Neural progenitor cell (in vitro differentiated cells): ENCODE data around the gene HECTD2. TPM values are rescaled to one million over a fixed set of nuclear protein-coding genes. Genes with fewer than 3 reads are reported as not detected.
A peak's percentile ranks its signal among the peaks of the same experiment; 100 is the strongest.

ENCODE experiments used
- DNase-seq: peaks from one replicate; pipeline ENCODE4 v3.0.0-alpha.2; 2016; ENCODE audit warnings: low spot score
- H2AFZ ChIP-seq: fragments of 200-600 bp; sonication (generic); replicated peaks from 2 replicates; pipeline ENCODE4 v1.6.1; 2016; ENCODE audit warnings: antibody characterized with exemption
- H3F3A ChIP-seq: fragments of 200-600 bp; sonication (generic); 2 replicates; pipeline ENCODE4 v1.6.1; 2016; ENCODE audit warnings: antibody characterized with exemption, low read depth
- H3K27ac ChIP-seq: fragments of 200-600 bp; sonication (generic); 2 replicates; pipeline ENCODE4 v1.5.1; 2016; ENCODE audit warnings: mild to moderate bottlenecking
- H3K27me3 ChIP-seq: fragments of 200-600 bp; sonication (generic); 2 replicates; pipeline ENCODE4 v1.6.1; 2016; ENCODE audit warnings: mild to moderate bottlenecking, moderate library complexity
- H3K36me3 ChIP-seq: fragments of 200-600 bp; sonication (generic); 2 replicates; pipeline ENCODE4 v1.5.1; 2016
- H3K4me1 ChIP-seq: fragments of 200-600 bp; sonication (generic); 2 replicates; pipeline ENCODE4 v1.6.1; 2016; ENCODE audit warnings: mixed run types
- H3K4me2 ChIP-seq: fragments of 200-600 bp; sonication (generic); 2 replicates; pipeline ENCODE4 v1.6.1; 2016
- H3K4me3 ChIP-seq: fragments of 200-600 bp; sonication (generic); 2 replicates; pipeline ENCODE4 v1.5.1; 2016
- H3K79me2 ChIP-seq: fragments of 200-600 bp; sonication (generic); 2 replicates; pipeline ENCODE4 v1.6.1; 2016; ENCODE audit warnings: low read depth
- H3K9ac ChIP-seq: fragments of 200-600 bp; sonication (generic); 2 replicates; pipeline ENCODE4 v1.6.1; 2016
- H3K9me3 ChIP-seq: fragments of 200-600 bp; sonication (generic); 2 replicates; pipeline ENCODE4 v1.5.1; 2016; ENCODE audit warnings: low read depth
- H4K20me1 ChIP-seq: fragments of 200-600 bp; sonication (generic); 2 replicates; pipeline ENCODE4 v1.6.1; 2016; ENCODE audit warnings: low read depth
- H3K27ac Mint-ChIP-seq: 3 replicates; pipeline ENCODE4 v1.8.0; 2021; ENCODE audit warnings: mixed read lengths
- H3K27me3 Mint-ChIP-seq: 2 replicates; pipeline ENCODE4 v1.8.0; 2022; ENCODE audit warnings: low read depth, mild to moderate bottlenecking, inconsistent platforms, moderate library complexity, mixed read lengths; ENCODE audit not compliant: insufficient read depth
- H3K36me3 Mint-ChIP-seq: 3 replicates; pipeline ENCODE4 v1.8.0; 2021; ENCODE audit warnings: mixed read lengths
- H3K4me1 Mint-ChIP-seq: 3 replicates; pipeline ENCODE4 v1.8.0; 2021; ENCODE audit warnings: mixed read lengths
- H3K4me3 Mint-ChIP-seq: 3 replicates; pipeline ENCODE4 v1.8.0; 2021; ENCODE audit warnings: mild to moderate bottlenecking, moderate library complexity, mixed read lengths
- H3K9me3 Mint-ChIP-seq: 3 replicates; pipeline ENCODE4 v1.8.0; 2020; ENCODE audit warnings: mixed read lengths
- EZH2 ChIP-seq: fragments of 200-600 bp; sonication (generic); IDR thresholded peaks from 2 replicates; pipeline ENCODE4 v1.6.1; 2017; ENCODE audit warnings: antibody characterized with exemption, mild to moderate bottlenecking, moderate library complexity
- EZH2phosphoT487 ChIP-seq: fragments of 200-600 bp; sonication (generic); IDR thresholded peaks from 2 replicates; pipeline ENCODE4 v1.6.1; 2017; ENCODE audit warnings: antibody characterized with exemption
- total RNA-seq: library from RNA; depleted of rRNA; stranded (reverse); fragments of >200 nt; gene quantifications from 2 replicates; pipeline ENCODE4 v1.2.3, GENCODE V29; 2015; ENCODE audit warnings: low replicate concordance
- TF ChIP-seq, protein P1 (sequence below): fragments of 200-600 bp; sonication (generic); IDR thresholded peaks from 2 replicates; pipeline ENCODE4 v1.5.1; 2017; ENCODE audit warnings: antibody characterized with exemption, mild to moderate bottlenecking

Gene HECTD2
- total RNA-seq, 1 donor from 2014 or later = 51.5 TPM

DNA sequence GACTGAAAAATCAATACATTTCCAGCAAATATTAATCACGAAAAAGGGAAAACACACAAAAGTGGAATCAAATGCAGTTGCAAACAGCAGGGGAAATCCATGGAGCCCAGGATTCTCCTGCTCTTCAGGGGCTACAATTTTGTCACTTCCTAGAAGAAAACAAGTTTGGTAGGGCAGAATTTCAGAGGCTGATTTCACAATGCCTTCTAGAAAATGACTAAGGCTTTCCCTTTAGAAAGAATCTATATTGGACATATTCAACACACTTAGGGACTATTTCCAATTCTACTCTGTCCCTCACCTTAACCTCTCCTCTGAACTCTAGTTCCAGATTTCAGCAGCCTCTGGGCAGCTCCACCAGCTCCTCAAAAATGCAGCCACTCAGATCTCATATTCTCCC, 111.3 kb downstream of the HECTD2 start:
- Histone ChIP-seq H3K4me1 (no peaks in the 10 kb centered on the region), H3K79me2 (no peaks in the 10 kb centered on the region), H3K9me3 (peaks cover 6% of the 10 kb centered on the region), H3K4me3 (no peak overlapping the region), H3K27ac (no peak overlapping the region), H3K4me2 (no peak overlapping the region), H3F3A (no peaks in the 10 kb centered on the region), H3K36me3 (no peaks in the 10 kb centered on the region), H3K9ac (no peak overlapping the region), H4K20me1 (no peaks in the 10 kb centered on the region), H3K27me3 (no peaks in the 10 kb centered on the region), H2AFZ (no peak overlapping the region)
- no peak overlapping the region for H3K4me3 Mint-ChIP-seq
- peaks cover 14% of the 10 kb centered on the region for H3K36me3 Mint-ChIP-seq
- no peak overlapping the region for H3K27ac Mint-ChIP-seq
- DNase-seq = no peak
- no peaks in the 10 kb centered on the region for H3K4me1 Mint-ChIP-seq
- H3K9me3 Mint-ChIP-seq = no peaks in the 10 kb centered on the region
- no peaks in the 10 kb centered on the region for H3K27me3 Mint-ChIP-seq
- TF ChIP-seq EZH2 (no peak), EZH2phosphoT487 (no peak)
- TF ChIP-seq, protein P1, sequence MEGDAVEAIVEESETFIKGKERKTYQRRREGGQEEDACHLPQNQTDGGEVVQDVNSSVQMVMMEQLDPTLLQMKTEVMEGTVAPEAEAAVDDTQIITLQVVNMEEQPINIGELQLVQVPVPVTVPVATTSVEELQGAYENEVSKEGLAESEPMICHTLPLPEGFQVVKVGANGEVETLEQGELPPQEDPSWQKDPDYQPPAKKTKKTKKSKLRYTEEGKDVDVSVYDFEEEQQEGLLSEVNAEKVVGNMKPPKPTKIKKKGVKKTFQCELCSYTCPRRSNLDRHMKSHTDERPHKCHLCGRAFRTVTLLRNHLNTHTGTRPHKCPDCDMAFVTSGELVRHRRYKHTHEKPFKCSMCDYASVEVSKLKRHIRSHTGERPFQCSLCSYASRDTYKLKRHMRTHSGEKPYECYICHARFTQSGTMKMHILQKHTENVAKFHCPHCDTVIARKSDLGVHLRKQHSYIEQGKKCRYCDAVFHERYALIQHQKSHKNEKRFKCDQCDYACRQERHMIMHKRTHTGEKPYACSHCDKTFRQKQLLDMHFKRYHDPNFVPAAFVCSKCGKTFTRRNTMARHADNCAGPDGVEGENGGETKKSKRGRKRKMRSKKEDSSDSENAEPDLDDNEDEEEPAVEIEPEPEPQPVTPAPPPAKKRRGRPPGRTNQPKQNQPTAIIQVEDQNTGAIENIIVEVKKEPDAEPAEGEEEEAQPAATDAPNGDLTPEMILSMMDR = no peak

DNA sequence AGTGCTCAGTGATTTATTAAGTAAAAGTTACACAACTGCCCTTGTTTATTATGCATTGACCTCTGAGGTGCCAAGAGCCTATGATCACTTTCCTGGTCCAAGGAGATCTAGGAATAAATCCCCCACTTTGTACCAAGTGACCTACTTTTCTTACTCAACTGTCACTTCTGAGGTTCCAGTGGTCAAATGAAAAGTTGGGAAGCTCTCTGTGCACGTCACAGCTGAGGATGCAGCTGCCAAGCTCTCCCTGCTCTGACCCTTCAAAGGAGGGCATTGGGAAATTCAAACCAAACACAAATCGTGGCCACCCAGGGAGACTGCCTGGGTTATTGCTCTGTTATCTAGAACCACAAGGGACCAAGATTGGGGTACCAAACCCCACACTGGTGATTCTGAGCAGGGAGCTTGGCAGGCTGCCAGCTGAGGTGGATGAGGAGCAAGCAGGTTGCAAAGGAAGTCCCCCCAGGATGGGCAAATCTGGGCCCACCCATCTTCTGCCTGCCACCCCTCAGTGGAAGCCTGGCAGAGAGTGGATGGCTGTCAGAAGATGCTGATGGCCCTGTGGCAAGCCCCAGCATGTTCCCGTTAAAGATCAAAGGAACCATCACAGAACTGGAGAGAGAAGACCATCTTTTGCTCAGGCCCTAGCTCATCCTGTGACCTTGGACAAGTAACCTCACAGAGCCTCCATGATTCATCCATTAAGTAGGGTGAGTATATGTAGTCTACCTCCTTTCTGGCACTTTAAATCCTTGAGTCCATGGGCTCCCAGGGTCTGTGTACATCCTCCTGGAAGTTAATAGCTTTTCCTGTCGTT, 116.0 kb downstream of the HECTD2 start:
- H3K36me3 Mint-ChIP-seq = no peaks in the 10 kb centered on the region

DNA sequence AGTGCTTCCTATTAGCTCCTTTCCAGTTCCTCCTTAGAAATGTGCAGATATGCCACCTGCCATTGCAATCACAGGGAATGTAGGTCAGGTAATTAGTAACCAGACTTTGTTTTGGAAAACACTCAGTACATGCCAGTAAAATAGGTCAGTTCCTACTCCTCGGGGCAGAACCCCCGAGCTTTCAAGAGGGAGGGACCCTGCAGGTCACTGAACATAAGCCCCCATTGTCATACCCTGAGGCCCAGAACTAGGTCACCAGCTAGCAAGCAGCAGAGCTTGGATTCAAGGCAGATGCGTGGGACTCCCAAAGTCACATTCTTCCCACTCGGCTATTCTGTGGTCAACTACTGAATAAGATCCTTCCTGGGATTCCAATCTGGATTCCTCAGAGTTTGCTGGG, 117.9 kb downstream of the HECTD2 start:
- no peaks in the 10 kb centered on the region for H3K4me1 Mint-ChIP-seq
- H3F3A ChIP-seq = no peaks in the 10 kb centered on the region
- no peaks in the 10 kb centered on the region for H3K9me3 Mint-ChIP-seq
- H3K27me3 ChIP-seq = no peaks in the 10 kb centered on the region
- no peak for DNase-seq
- no peak overlapping the region for H3K27ac Mint-ChIP-seq
- no peaks in the 10 kb centered on the region for H3K4me1 ChIP-seq
- H3K4me3 ChIP-seq = no peak overlapping the region
- no peak overlapping the region for H2AFZ ChIP-seq
- no peaks in the 10 kb centered on the region for H3K36me3 ChIP-seq
- H4K20me1 ChIP-seq = no peaks in the 10 kb centered on the region
- H3K27me3 Mint-ChIP-seq = peaks cover 6% of the 10 kb centered on the region
- no peak overlapping the region for H3K4me2 ChIP-seq
- no peak overlapping the region for H3K27ac ChIP-seq
- TF ChIP-seq EZH2phosphoT487 (no peak), EZH2 (no peak)
- TF ChIP-seq, protein P1 = no peak
- no peaks in the 10 kb centered on the region for H3K9me3 ChIP-seq
- no peak overlapping the region for H3K9ac ChIP-seq
- H3K4me3 Mint-ChIP-seq = no peak overlapping the region
- H3K79me2 ChIP-seq = no peaks in the 10 kb centered on the region
- H3K36me3 Mint-ChIP-seq = no peaks in the 10 kb centered on the region

More for the DNA sequence above, 116.0 kb downstream of the HECTD2 start:
- H3K27ac ChIP-seq = no peak overlapping the region
- H3K27me3 Mint-ChIP-seq = peaks cover 4% of the 10 kb centered on the region
- no peak overlapping the region for H3K9ac ChIP-seq
- H3K4me3 Mint-ChIP-seq = no peak overlapping the region
- no peaks in the 10 kb centered on the region for H3K4me1 Mint-ChIP-seq
- H3K4me1 ChIP-seq = no peaks in the 10 kb centered on the region
- no peaks in the 10 kb centered on the region for H3K9me3 ChIP-seq
- no peaks in the 10 kb centered on the region for H3K9me3 Mint-ChIP-seq
- no peak overlapping the region for H3K4me2 ChIP-seq
- H2AFZ ChIP-seq = no peak overlapping the region
- H4K20me1 ChIP-seq = no peaks in the 10 kb centered on the region
- H3K27ac Mint-ChIP-seq = peak overlapping the region; percentile 27
- H3K4me3 ChIP-seq = no peak overlapping the region
- H3F3A ChIP-seq = no peaks in the 10 kb centered on the region
- H3K79me2 ChIP-seq = no peaks in the 10 kb centered on the region
- no peaks in the 10 kb centered on the region for H3K36me3 ChIP-seq
- H3K27me3 ChIP-seq = no peaks in the 10 kb centered on the region
- TF ChIP-seq EZH2phosphoT487 = no peak
- TF ChIP-seq, protein P1 = no peak
- TF ChIP-seq EZH2 = no peak
- no peak for DNase-seq
